CD4-positive, alpha-beta T cell treated with Interleukin-17A for 4 hours (primary cell): Measurements from ENCODE around the gene PLPP6.

Experiments
- DNase-seq: peaks from one replicate; pipeline ENCODE4 v3.0.0-alpha.2; 2020; ENCODE audit warnings: mixed read lengths

The PLPP6 gene

DNA sequence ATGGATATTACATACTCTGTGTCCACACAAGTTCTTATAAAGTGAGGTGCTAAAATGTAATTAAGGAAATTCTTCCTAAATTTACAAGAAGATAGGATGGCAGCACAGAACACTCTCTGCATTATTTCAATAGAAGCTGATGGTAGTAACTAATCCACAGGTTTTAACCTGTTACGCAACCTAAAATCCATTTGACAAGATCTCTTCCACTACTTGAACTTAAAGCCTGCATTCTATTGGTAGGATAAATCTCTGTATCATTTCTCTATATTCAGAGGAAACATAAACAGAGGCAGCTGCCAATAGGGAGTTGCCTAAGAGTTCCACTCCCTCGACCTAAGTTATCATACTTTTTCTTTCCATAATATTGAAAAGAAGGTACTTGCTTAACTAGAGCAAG is 38.8 kb downstream of the PLPP6 start:
- DNase-seq, result no peak

DNA sequence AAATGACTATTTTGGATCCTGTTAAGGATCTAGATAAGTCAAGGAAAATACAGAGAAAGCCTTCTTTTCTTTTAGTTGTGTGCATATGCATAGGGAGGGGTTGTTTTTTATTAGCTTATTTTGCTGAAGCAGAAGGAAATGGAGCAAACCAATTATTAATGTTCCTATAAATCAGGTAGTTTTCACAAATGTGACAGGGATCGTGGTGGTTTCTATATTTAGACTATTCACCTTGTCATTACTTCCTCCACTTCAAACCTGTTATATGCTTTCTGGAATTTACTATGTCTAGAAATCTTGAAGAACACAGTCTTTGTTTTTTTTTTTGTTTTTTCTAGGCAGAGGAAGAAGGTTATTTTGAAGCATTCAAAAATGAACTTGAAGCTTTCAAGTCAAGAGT is 39.4 kb downstream of the PLPP6 start:
- no peak for DNase-seq

- DNase-seq, result no peak
Observed at GRCh38 chr9:4704129-4704528, 42.0 kb downstream of the PLPP6 start.

GRCh38 chr9:4706021-4706420 is 43.9 kb downstream of the PLPP6 start:
- DNase-seq, result no peak

- DNase-seq, result no peak
Observed at GRCh38 chr9:4706971-4707622, 45.0 kb downstream of the PLPP6 start.

DNA sequence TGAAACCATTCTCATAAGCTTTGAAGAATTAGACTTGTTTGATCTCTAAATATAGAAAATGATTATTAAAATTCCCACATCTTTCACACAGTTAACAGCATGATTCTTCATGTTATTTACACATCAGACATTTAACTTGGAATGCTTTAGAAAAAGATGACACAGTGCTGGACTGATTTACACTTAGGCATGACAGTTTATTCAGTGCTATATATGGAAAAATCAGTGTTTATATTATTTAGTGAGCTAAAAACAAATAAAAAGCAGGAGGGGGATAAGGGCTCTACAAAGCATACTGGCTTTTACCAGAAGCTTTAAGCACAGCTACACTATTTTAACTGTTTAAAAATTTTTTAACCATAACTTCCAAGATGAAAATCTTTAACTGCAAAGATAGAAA is 47.3 kb downstream of the PLPP6 start:
- DNase-seq, result no peak

DNA sequence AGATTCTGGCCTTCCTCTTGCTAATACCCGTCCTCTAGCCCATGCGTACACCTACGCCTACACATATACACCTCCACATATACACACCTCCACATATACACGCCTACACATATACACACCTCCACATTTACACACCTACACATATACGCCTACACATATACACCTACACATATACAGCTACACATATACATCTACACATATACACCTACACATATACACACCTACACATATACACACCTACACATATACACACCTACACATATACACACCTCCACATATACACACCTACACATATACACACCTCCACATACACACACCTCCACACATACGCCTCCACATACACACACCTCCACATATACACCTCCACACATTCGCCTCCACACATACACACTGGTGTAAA is 51.8 kb downstream of the PLPP6 start:
- no peak for DNase-seq

DNA sequence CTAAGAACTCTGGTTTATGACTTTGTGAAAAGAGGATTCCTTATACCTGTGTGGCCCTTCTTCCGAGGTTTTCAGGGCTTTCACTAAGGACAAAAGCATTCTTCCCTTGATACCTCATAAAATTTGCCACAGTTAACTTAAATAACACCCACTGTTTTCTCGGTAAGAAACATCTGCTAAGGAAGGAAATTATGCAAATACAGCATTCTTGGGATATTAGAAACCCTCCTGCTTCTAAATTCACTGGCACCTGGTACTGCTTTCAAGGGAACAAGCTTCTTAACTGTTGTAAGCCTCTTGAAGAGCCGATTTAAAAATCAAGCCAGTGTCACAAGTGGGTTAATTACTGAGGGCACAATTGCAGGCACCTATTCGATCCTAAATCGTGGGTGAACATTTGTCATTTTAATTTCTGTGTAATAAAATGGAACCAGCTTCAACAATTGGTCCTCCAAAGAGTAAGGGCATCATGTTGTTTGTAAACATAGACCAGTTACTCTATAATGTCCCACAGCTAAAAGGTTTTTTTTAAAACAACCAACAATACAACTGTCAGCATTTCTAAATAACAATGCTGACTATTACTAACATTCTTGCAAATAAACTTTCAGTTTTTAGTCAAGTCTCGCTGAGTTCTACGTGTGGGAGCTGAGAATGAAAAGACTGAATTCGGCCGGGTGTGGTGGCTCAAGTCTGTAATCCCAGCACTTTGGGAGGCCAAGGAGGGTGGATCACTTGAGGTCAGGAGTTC is 52.3 kb downstream of the PLPP6 start:
- no peak for DNase-seq
